ENCODE results near the gene RAB1A.

Gene RAB1A

GRCh38 chr2:65085148-65085547 lies 44.8 kb downstream of the RAB1A start:
- no peak for DNase-seq

- DNase-seq = peak in 1 of 2 donors; percentile 100
These were observed 48.6 kb downstream of the RAB1A start for GRCh38 chr2:65081232-65081685.

GRCh38 chr2:65079017-65079416 lies 50.9 kb downstream of the RAB1A start:
- DNase-seq = no peak

GRCh38 chr2:65077898-65078297 lies 52.0 kb downstream of the RAB1A start:
- no peak for DNase-seq

- no peak for DNase-seq
These were observed 53.6 kb downstream of the RAB1A start for GRCh38 chr2:65076345-65076710.

GRCh38 chr2:65075605-65076344 lies 54.1 kb downstream of the RAB1A start:
- no peak for DNase-seq

GRCh38 chr2:65075176-65075575 lies 54.7 kb downstream of the RAB1A start:
- DNase-seq = no peak

GRCh38 chr2:65073879-65074565 lies 55.9 kb downstream of the RAB1A start:
- no peak for DNase-seq

- no peak for DNase-seq
These were observed 57.5 kb downstream of the RAB1A start for GRCh38 chr2:65072181-65072970.

- no peak for DNase-seq
These were observed 58.3 kb downstream of the RAB1A start for GRCh38 chr2:65071499-65072180.

GRCh38 chr2:65070856-65071255 lies 59.0 kb downstream of the RAB1A start:
- no peak for DNase-seq

- no peak for DNase-seq
These were observed 59.6 kb downstream of the RAB1A start for GRCh38 chr2:65070172-65070830.

GRCh38 chr2:65069439-65069824 lies 60.5 kb downstream of the RAB1A start:
- DNase-seq = no peak

GRCh38 chr2:65067806-65068553 lies 61.9 kb downstream of the RAB1A start:
- no peak for DNase-seq

- DNase-seq = peak; percentile 63 to 94
These were observed 65.0 kb downstream of the RAB1A start for GRCh38 chr2:65064728-65065552.

- no peak for DNase-seq
These were observed 66.8 kb downstream of the RAB1A start for GRCh38 chr2:65062843-65063825.

- DNase-seq = no peak
These were observed 68.0 kb downstream of the RAB1A start for GRCh38 chr2:65061910-65062339.

- DNase-seq = no peak
These were observed 68.6 kb downstream of the RAB1A start for GRCh38 chr2:65061146-65061909.

GRCh38 chr2:65059071-65059470 lies 70.8 kb downstream of the RAB1A start:
- no peak for DNase-seq
